Thoracic aorta (tissue), 2 donors: ENCODE measurements around the gene SLC25A24. TPM values are rescaled to one million over a fixed set of nuclear protein-coding genes. Genes with fewer than 3 reads are reported as not detected.

Experiments
- ATAC-seq: fragments of 150-250 bp; one replicate; pipeline ENCODE4 v1.8.0; 2017; ENCODE audit warnings: low read depth; ENCODE audit not compliant: insufficient number of reproducible peaks, low FRiP score
- DNase-seq: peaks from one replicate; pipeline ENCODE4 v3.0.0-alpha.2; 2020; ENCODE audit warnings: low spot score
- H3K27ac ChIP-seq, 2 donors: fragments of 200-600 bp; sonication (generic); 1 replicate in 1 of 2; 2 replicates in 1 of 2; pipeline ENCODE4 v1.5.1; 2016; ENCODE audit warnings: mild to moderate bottlenecking in 2 of 2, moderate library complexity in 2 of 2
- H3K27me3 ChIP-seq: fragments of 200-600 bp; sonication (generic); replicated peaks from 2 replicates; pipeline ENCODE4 v1.6.0; 2016; ENCODE audit warnings: mild to moderate bottlenecking; ENCODE audit not compliant: insufficient read depth
- H3K36me3 ChIP-seq: fragments of 200-600 bp; sonication (generic); one replicate; pipeline ENCODE4 v1.5.1; 2016
- H3K4me1 ChIP-seq, 2 donors: fragments of 200-600 bp; sonication (generic); 1 replicate in 1 of 2; 2 replicates in 1 of 2; pipeline versions ENCODE4 v1.5.1 to v1.6.0; 2016; ENCODE audit warnings: low read depth in 2 of 2, mild to moderate bottlenecking in 1 of 2; ENCODE audit not compliant: control insufficient read depth in 1 of 2
- H3K4me3 ChIP-seq: fragments of 200-600 bp; sonication (generic); 2 replicates; pipeline ENCODE4 v1.5.1; 2016; ENCODE audit warnings: mild to moderate bottlenecking
- H3K9me3 ChIP-seq: fragments of 200-600 bp; sonication (generic); 2 replicates; pipeline ENCODE4 v1.5.1; 2016
- CTCF ChIP-seq: fragments of 200-600 bp; sonication (generic); IDR thresholded peaks from one replicate; pipeline ENCODE4 v1.5.1; 2019; ENCODE audit warnings: antibody characterized with exemption
- total RNA-seq, 2 donors: library from RNA; depleted of rRNA; stranded (reverse); fragments of >200 nt; gene quantifications; one replicate each; pipeline versions ENCODE4 v1.1.0 to v1.2.3, GENCODE V29; 2016

Gene SLC25A24
- total RNA-seq, 2 donors from 2014 or later, result 25.9 to 26.0 TPM

GRCh38 chr1:108085628-108086027, 114.5 kb downstream of the SLC25A24 start:
- no peaks in the 10 kb centered on the region for H3K4me1 ChIP-seq
- TF ChIP-seq CTCF, result no peak
- ATAC-seq (no peak), DNase-seq (no peak)
- H3K4me3 ChIP-seq, result no peak overlapping the region
- H3K36me3 ChIP-seq, result no peaks in the 10 kb centered on the region
- H3K9me3 ChIP-seq, result no peaks in the 10 kb centered on the region
- no peaks in the 10 kb centered on the region for H3K27me3 ChIP-seq
- H3K27ac ChIP-seq, result no peak overlapping the region

GRCh38 chr1:108084866-108085477, 115.2 kb downstream of the SLC25A24 start:
- no peak overlapping the region for H3K4me3 ChIP-seq
- no peaks in the 10 kb centered on the region for H3K36me3 ChIP-seq
- H3K4me1 ChIP-seq, result no peaks in the 10 kb centered on the region
- TF ChIP-seq CTCF, result no peak
- no peak overlapping the region for H3K27ac ChIP-seq
- ATAC-seq (no peak), DNase-seq (no peak)
- H3K27me3 ChIP-seq, result no peaks in the 10 kb centered on the region
- H3K9me3 ChIP-seq, result no peaks in the 10 kb centered on the region

Other genes starting within 250 kb of the SLC25A24 start
- 1 to 10 TPM; 6.9 to 7.7 TPM for gene VAV3, start 235.2 kb downstream of the SLC25A24 start, total RNA-seq
- gene NBPF4, start 43.7 kb upstream of the SLC25A24 start, total RNA-seq, result not detected
- gene NBPF6, start 250.0 kb upstream of the SLC25A24 start, total RNA-seq, result not detected